Measurements from ENCODE around the gene ZBED4.

The ZBED4 gene

DNA sequence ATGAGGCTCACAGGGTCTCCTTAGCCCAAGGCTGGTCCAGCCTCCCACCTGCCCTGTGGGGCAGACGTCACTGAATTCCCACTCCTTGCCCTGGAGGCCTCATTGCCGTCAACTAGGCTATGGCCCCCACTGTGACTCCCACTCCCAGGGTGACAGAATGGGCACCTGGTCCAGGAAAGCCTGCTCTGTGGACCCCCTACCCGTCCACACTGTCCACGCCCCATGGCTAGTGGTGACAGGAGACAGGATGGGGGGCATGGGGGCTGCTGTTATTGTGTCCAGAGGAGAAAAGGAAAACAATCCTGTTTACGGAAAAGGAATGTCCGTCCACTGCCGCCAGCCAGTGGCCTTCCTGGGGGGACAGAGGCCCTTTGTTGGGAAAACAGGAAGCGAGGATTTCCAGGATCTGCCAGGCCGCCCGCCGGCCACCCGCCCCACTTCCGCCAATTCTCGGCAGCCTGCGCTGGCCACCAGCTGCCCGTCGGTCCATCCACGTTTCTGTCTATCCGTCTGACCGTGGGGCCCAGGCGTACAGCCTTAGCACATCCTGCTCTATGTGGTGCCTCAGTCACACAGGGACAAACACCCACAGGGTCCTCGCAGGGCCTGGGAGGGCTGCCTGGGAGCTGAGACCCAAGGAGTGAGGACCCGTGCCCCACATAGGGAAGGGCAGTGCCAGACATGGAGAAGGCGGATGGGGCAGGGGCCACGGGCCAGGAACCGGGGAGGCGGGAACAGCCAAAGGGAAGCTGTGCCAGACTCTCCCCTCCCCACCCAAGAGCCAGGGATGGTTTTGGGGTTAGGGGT, 84.3 kb downstream of the ZBED4 start:
- TF ChIP-seq EZH2 (IDR thresholded peaks at IDR 0.05; ENCODE audit: borderline replicate concordance, low read length): no peak
- TF ChIP-seq, protein P1, sequence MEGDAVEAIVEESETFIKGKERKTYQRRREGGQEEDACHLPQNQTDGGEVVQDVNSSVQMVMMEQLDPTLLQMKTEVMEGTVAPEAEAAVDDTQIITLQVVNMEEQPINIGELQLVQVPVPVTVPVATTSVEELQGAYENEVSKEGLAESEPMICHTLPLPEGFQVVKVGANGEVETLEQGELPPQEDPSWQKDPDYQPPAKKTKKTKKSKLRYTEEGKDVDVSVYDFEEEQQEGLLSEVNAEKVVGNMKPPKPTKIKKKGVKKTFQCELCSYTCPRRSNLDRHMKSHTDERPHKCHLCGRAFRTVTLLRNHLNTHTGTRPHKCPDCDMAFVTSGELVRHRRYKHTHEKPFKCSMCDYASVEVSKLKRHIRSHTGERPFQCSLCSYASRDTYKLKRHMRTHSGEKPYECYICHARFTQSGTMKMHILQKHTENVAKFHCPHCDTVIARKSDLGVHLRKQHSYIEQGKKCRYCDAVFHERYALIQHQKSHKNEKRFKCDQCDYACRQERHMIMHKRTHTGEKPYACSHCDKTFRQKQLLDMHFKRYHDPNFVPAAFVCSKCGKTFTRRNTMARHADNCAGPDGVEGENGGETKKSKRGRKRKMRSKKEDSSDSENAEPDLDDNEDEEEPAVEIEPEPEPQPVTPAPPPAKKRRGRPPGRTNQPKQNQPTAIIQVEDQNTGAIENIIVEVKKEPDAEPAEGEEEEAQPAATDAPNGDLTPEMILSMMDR (IDR thresholded peaks at IDR 0.05; ENCODE audit: low read length): no peak
- no peak overlapping the region for H3K4me3 ChIP-seq (ENCODE audit: low read depth, low read length, poor library complexity, severe bottlenecking)
- H3K27me3 ChIP-seq (ENCODE audit: insufficient read depth, low read length): peaks cover 8% of the 10 kb centered on the region; the same call in 1 of the 2 replicates
- H3K4me1 ChIP-seq (ENCODE audit: insufficient read depth, low read length, severe bottlenecking): peaks cover 7% of the 10 kb centered on the region
- no peaks in the 10 kb centered on the region; the same call in 1 of the 2 replicates for H3K36me3 ChIP-seq (ENCODE audit: insufficient read depth, low read length)
- H3K9me3 ChIP-seq (ENCODE audit: low read length): no peaks in the 10 kb centered on the region
- no peaks in the 10 kb centered on the region for H3F3A ChIP-seq (ENCODE audit: insufficient read depth, low read length)
- H3K79me2 ChIP-seq (ENCODE audit: insufficient read depth, low read length): no peaks in the 10 kb centered on the region
- no peaks in the 10 kb centered on the region for H4K20me1 ChIP-seq (ENCODE audit: insufficient read depth, low read length)
- H2AFZ ChIP-seq (ENCODE audit: low read length): no peak overlapping the region
- no peak overlapping the region for H3K9ac ChIP-seq (ENCODE audit: low read length)
- no peak overlapping the region for H3K27ac ChIP-seq (ENCODE audit: low read depth, low read length, poor library complexity, severe bottlenecking)
- no peaks in the 10 kb centered on the region for H3K9me2 ChIP-seq (ENCODE audit: low read depth, low read length)
- no peak overlapping the region for H3K4me2 ChIP-seq (ENCODE audit: low read length)

DNA sequence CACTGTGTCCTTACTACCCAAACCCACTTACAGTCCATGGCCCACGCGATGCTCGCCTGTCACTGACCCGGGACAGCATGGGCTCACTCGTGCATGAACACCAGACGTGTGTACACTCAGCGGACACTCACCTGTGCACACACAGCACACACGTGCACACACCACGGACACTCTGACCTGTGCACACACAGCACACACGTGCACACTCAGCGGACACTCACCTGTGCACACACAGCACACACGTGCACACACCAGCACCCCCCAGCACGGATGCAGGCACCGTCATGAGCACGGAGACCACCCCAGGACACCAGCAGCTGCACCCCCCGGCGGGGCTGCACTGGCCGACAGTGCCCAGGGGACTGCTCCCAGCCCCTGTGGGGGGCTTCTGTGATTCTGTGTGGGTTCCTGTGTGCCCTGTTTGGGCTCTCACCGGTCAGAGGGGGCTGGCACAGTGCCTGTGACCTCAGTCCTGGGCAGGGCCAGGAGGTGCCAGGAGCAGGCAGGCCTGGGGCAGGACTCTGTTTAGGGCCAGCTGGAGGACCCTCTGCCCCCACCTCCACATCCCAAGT, 85.0 kb downstream of the ZBED4 start:
- no peak overlapping the region for H2AFZ ChIP-seq (ENCODE audit: low read length)
- H3K9me2 ChIP-seq (ENCODE audit: low read depth, low read length): no peaks in the 10 kb centered on the region
- H3K4me2 ChIP-seq (ENCODE audit: low read length): no peak overlapping the region
- H3K27ac ChIP-seq (ENCODE audit: low read depth, low read length, poor library complexity, severe bottlenecking): no peak overlapping the region
- H3K79me2 ChIP-seq (ENCODE audit: insufficient read depth, low read length): no peaks in the 10 kb centered on the region
- H3K27me3 ChIP-seq (ENCODE audit: insufficient read depth, low read length): peaks cover 8% of the 10 kb centered on the region; the same call in 1 of the 2 replicates
- no peaks in the 10 kb centered on the region; the same call in 1 of the 2 replicates for H3K36me3 ChIP-seq (ENCODE audit: insufficient read depth, low read length)
- H3F3A ChIP-seq (ENCODE audit: insufficient read depth, low read length): no peaks in the 10 kb centered on the region
- no peak overlapping the region for H3K4me3 ChIP-seq (ENCODE audit: low read depth, low read length, poor library complexity, severe bottlenecking)
- H4K20me1 ChIP-seq (ENCODE audit: insufficient read depth, low read length): no peaks in the 10 kb centered on the region
- no peaks in the 10 kb centered on the region for H3K9me3 ChIP-seq (ENCODE audit: low read length)
- H3K9ac ChIP-seq (ENCODE audit: low read length): no peak overlapping the region
- peaks cover 7% of the 10 kb centered on the region for H3K4me1 ChIP-seq (ENCODE audit: insufficient read depth, low read length, severe bottlenecking)
- no peak for TF ChIP-seq EZH2 (IDR thresholded peaks at IDR 0.05; ENCODE audit: borderline replicate concordance, low read length)
- TF ChIP-seq, protein P1 (IDR thresholded peaks at IDR 0.05; ENCODE audit: low read length): no peak

Data from OCI-LY1 (cell line).